Activated T-helper 17 cell treated with anti-CD3 and anti-CD28 coated beads, Interleukin-2, amount 50 U/mL, for 72 hours (primary cell): ENCODE results near the gene PLS1. TPM values are rescaled to one million over a fixed set of nuclear protein-coding genes. Genes with fewer than 3 reads are reported as not detected.
"Not testable (repeated sequence)": the region's sequence is repeated elsewhere in the genome, so short reads cannot be mapped to it uniquely, and the experiment has no call there.

Experiments used
- ATAC-seq: fragments of 150-1000 bp; cut with Tn5 transposase; replicated peaks from 2 replicates; pipeline ENCODE4 v1.10.0; 2021; ENCODE audit warnings: mild to moderate bottlenecking, moderate library complexity
- H3K27ac Mint-ChIP-seq: one replicate; pipeline ENCODE4 v1.8.0; 2022; ENCODE audit warnings: mixed read lengths
- H3K27me3 Mint-ChIP-seq: one replicate; pipeline ENCODE4 v1.8.0; 2022; ENCODE audit warnings: mixed read lengths
- H3K36me3 Mint-ChIP-seq: one replicate; pipeline ENCODE4 v1.8.0; 2022; ENCODE audit warnings: low read depth, mild to moderate bottlenecking, mixed read lengths
- H3K4me1 Mint-ChIP-seq: one replicate; pipeline ENCODE4 v1.8.0; 2022; ENCODE audit warnings: mixed read lengths
- H3K4me3 Mint-ChIP-seq: one replicate; pipeline ENCODE4 v1.8.0; 2022; ENCODE audit warnings: mild to moderate bottlenecking, mixed read lengths
- H3K9me3 Mint-ChIP-seq: one replicate; pipeline ENCODE4 v1.8.0; 2022; ENCODE audit warnings: mixed read lengths
- total RNA-seq, 2 donors: library from RNA; stranded (reverse); gene quantifications; one replicate each; pipeline ENCODE4 v1.2.3, GENCODE V29; 2022

PLS1 gene
- total RNA-seq, 2 donors from 2014 or later, result 1.5 to 5.4 TPM

GRCh38 chr3:142723665-142723967 is 127.4 kb downstream of the PLS1 start:
- Mint-ChIP-seq H3K36me3 (no peaks in the 10 kb centered on the region), H3K9me3 (no peaks in the 10 kb centered on the region), H3K4me1 (no peaks in the 10 kb centered on the region), H3K27me3 (peaks cover 20% of the 10 kb centered on the region), H3K27ac (no peak overlapping the region), H3K4me3 (peak overlapping the region; percentile 91)
- no peak for ATAC-seq

GRCh38 chr3:142723968-142724681 is 127.9 kb downstream of the PLS1 start, which contains the start of gene TRPC1:
Gene TRPC1, plus strand, starts transcription at chr3:142724034. Its CDS starts 526 bp downstream, at chr3:142724560.
- Mint-ChIP-seq H3K27ac (peak within 1 kb of the TSS; percentile 78), H3K4me1 (no peaks in the 10 kb centered on the region), H3K27me3 (peaks cover 20% of the 10 kb centered on the region), H3K36me3 (no peaks in the 10 kb centered on the region), H3K9me3 (no peaks in the 10 kb centered on the region), H3K4me3 (peak within 1 kb of the TSS; percentile 91)
- peak; percentile 95 for ATAC-seq

- peak overlapping the region; percentile 78 for H3K27ac Mint-ChIP-seq
- H3K27me3 Mint-ChIP-seq, result peaks cover 16% of the 10 kb centered on the region
- H3K9me3 Mint-ChIP-seq, result no peaks in the 10 kb centered on the region
- peak overlapping the region; percentile 91 for H3K4me3 Mint-ChIP-seq
- H3K4me1 Mint-ChIP-seq, result no peaks in the 10 kb centered on the region
- H3K36me3 Mint-ChIP-seq, result no peaks in the 10 kb centered on the region
- peak; percentile 33 for ATAC-seq
Measured at GRCh38 chr3:142724682-142725356, 128.6 kb downstream of the PLS1 start.

GRCh38 chr3:142725357-142725739 is 129.2 kb downstream of the PLS1 start:
- ATAC-seq, result no peak
- Mint-ChIP-seq H3K36me3 (no peaks in the 10 kb centered on the region), H3K27ac (peak overlapping the region; percentile 78), H3K9me3 (no peaks in the 10 kb centered on the region), H3K4me3 (peak overlapping the region; percentile 91), H3K27me3 (peaks cover 13% of the 10 kb centered on the region), H3K4me1 (no peaks in the 10 kb centered on the region)

- ATAC-seq, result no peak
- peaks cover 10% of the 10 kb centered on the region for H3K27me3 Mint-ChIP-seq
- H3K4me1 Mint-ChIP-seq, result no peaks in the 10 kb centered on the region
- no peak overlapping the region for H3K4me3 Mint-ChIP-seq
- H3K9me3 Mint-ChIP-seq, result no peaks in the 10 kb centered on the region
- H3K27ac Mint-ChIP-seq, result no peak overlapping the region
- no peaks in the 10 kb centered on the region for H3K36me3 Mint-ChIP-seq
Measured at GRCh38 chr3:142726017-142726416, 129.8 kb downstream of the PLS1 start.

GRCh38 chr3:142732066-142732465 is 135.9 kb downstream of the PLS1 start:
- Mint-ChIP-seq H3K27me3 (no peaks in the 10 kb centered on the region), H3K4me3 (no peak overlapping the region)
- no peak for ATAC-seq

GRCh38 chr3:142734834-142735233 is 138.6 kb downstream of the PLS1 start:
- Mint-ChIP-seq H3K27me3 (no peaks in the 10 kb centered on the region), H3K4me1 (no peaks in the 10 kb centered on the region), H3K9me3 (no peaks in the 10 kb centered on the region), H3K4me3 (no peak overlapping the region), H3K27ac (no peak overlapping the region), H3K36me3 (no peaks in the 10 kb centered on the region)
- no peak for ATAC-seq

More at GRCh38 chr3:142732066-142732465, 135.9 kb downstream of the PLS1 start:
- Mint-ChIP-seq H3K9me3 (no peaks in the 10 kb centered on the region), H3K27ac (no peak overlapping the region), H3K4me1 (no peaks in the 10 kb centered on the region), H3K36me3 (no peaks in the 10 kb centered on the region)

- Mint-ChIP-seq H3K27me3 (no peaks in the 10 kb centered on the region), H3K4me1 (no peaks in the 10 kb centered on the region), H3K27ac (no peak overlapping the region), H3K36me3 (no peaks in the 10 kb centered on the region), H3K4me3 (no peak overlapping the region), H3K9me3 (no peaks in the 10 kb centered on the region)
- no peak for ATAC-seq
Measured at GRCh38 chr3:142735462-142735861, 139.3 kb downstream of the PLS1 start.

GRCh38 chr3:142738396-142738795 is 142.2 kb downstream of the PLS1 start:
- H3K9me3 Mint-ChIP-seq, result no peaks in the 10 kb centered on the region
- H3K4me1 Mint-ChIP-seq, result no peaks in the 10 kb centered on the region
- no peak for ATAC-seq
- no peaks in the 10 kb centered on the region for H3K27me3 Mint-ChIP-seq
- H3K36me3 Mint-ChIP-seq, result no peaks in the 10 kb centered on the region
- no peak overlapping the region for H3K4me3 Mint-ChIP-seq
- no peak overlapping the region for H3K27ac Mint-ChIP-seq

- Mint-ChIP-seq H3K36me3 (peaks cover 15% of the 10 kb centered on the region), H3K4me1 (no peaks in the 10 kb centered on the region), H3K4me3 (no peak overlapping the region), H3K27me3 (no peaks in the 10 kb centered on the region), H3K27ac (no peak overlapping the region), H3K9me3 (no peaks in the 10 kb centered on the region)
- no peak for ATAC-seq
Measured at GRCh38 chr3:142746646-142747045, 150.5 kb downstream of the PLS1 start.

GRCh38 chr3:142750531-142750930 is 154.3 kb downstream of the PLS1 start:
- not testable (repeated sequence) for H3K4me3 Mint-ChIP-seq, H3K9me3 Mint-ChIP-seq, ATAC-seq, H3K27me3 Mint-ChIP-seq, H3K4me1 Mint-ChIP-seq, H3K27ac Mint-ChIP-seq
- H3K36me3 Mint-ChIP-seq, result peaks cover 15% of the 10 kb centered on the region

GRCh38 chr3:142752605-142753004 is 156.4 kb downstream of the PLS1 start:
- not testable (repeated sequence) for H3K27me3 Mint-ChIP-seq, H3K9me3 Mint-ChIP-seq, H3K4me1 Mint-ChIP-seq, H3K27ac Mint-ChIP-seq, ATAC-seq, H3K4me3 Mint-ChIP-seq
- peaks cover 15% of the 10 kb centered on the region for H3K36me3 Mint-ChIP-seq

GRCh38 chr3:142754494-142754893 is 158.3 kb downstream of the PLS1 start:
- Mint-ChIP-seq H3K4me3 (no peak overlapping the region), H3K27me3 (no peaks in the 10 kb centered on the region), H3K9me3 (no peaks in the 10 kb centered on the region), H3K27ac (no peak overlapping the region), H3K36me3 (peaks cover 7% of the 10 kb centered on the region), H3K4me1 (no peaks in the 10 kb centered on the region)
- no peak for ATAC-seq
